Measurements from ENCODE around the gene ZBTB7B. TPM values are rescaled to one million over a fixed set of nuclear protein-coding genes. Genes with fewer than 3 reads are reported as not detected.

The ZBTB7B gene
- total and polyA plus RNA-seq, 7 experiments from 2014 or later = 3.0 to 139 (median 57.2) TPM

GRCh38 chr1:154960446-154961136, 42.0 kb upstream of the ZBTB7B start:
- H3K9me3 Mint-ChIP-seq = peaks cover 0 to 4% (median 0%) of the 10 kb centered on the region in 11 donors
- ChIA-PET POLR2A (interaction anchor here (0.6 to 13.7 kb wide), 15 partner anchors 9 to 553 kb away, joined by 3 to 160 read pairs (median 6); partner anchors contain the start of genes CKS1B, FLAD1, LENEP and PMVK), CTCF (interaction anchor here (1.1 to 7.6 kb wide), 8 partner anchors 9 to 102 kb away, joined by 3 to 72 read pairs (median 5); partner anchors contain the start of genes EFNA4, FLAD1 and PMVK)
- peak overlapping the region; percentile 83 to 100 (median 95) for H3K27ac Mint-ChIP-seq
- H3K27me3 Mint-ChIP-seq = no peaks in the 10 kb centered on the region
- intact Hi-C loops (cut with micrococcal nuclease) = loop anchor here (1.0 to 5.0 kb wide), 6 partner anchors 14 to 738 kb away; partner anchors contain the start of genes CKS1B (in 2 of the 2), FLAD1 (in 1 of the 2), UBAP2L (in 1 of the 2) and ZBTB7B (in 1 of the 2)
- Histone ChIP-seq H3K9me3 (ENCODE audit: control insufficient read depth in 2 of 3, low read length in 3 of 3) (no peaks in the 10 kb centered on the region), H3K4me1 (ENCODE audit: control insufficient read depth in 2 of 2, insufficient read depth in 2 of 2, low read length in 2 of 2) (peaks cover 22 to 31% of the 10 kb centered on the region in 2 donors), H3K27me3 (ENCODE audit: control insufficient read depth in 2 of 2, insufficient read depth in 2 of 2, low read length in 2 of 2) (no peaks in the 10 kb centered on the region), H3K4me3 (ENCODE audit: low read length) (peak overlapping the region; percentile 54), H3K27ac (ENCODE audit: low read depth, low read length) (peak overlapping the region; percentile 96), H3K36me3 (ENCODE audit: control insufficient read depth in 2 of 3, insufficient read depth in 3 of 3, low read length in 3 of 3) (peaks cover 2 to 53% (median 6%) of the 10 kb centered on the region in 3 experiments)
- DNase-seq (no peak), ATAC-seq (no peak)
- H3K4me1 Mint-ChIP-seq = peaks cover 26 to 68% (median 57%) of the 10 kb centered on the region in 7 donors
- peak overlapping the region; percentile 91 to 98 (median 94) for H3K4me3 Mint-ChIP-seq
- H3K36me3 Mint-ChIP-seq = peaks cover 0 to 14% (median 3%) of the 10 kb centered on the region in 5 donors

GRCh38 chr1:154961207-154962155, 41.1 kb upstream of the ZBTB7B start, which contains the start of gene PYGO2:
Gene PYGO2 (minus strand): TSS chr1:154961782. CDS start chr1:154961576, 206 bp downstream.
- Mint-ChIP-seq H3K9me3 (no peaks in the 10 kb centered on the region), H3K36me3 (peaks cover 0 to 14% (median 3%) of the 10 kb centered on the region in 5 donors), H3K27ac (peak within 1 kb of the TSS; percentile 83 to 100 (median 95)), H3K27me3 (no peaks in the 10 kb centered on the region), H3K4me1 (peaks cover 17 to 60% (median 48%) of the 10 kb centered on the region in 7 donors), H3K4me3 (peak within 1 kb of the TSS; percentile 91 to 98 (median 94))
- Histone ChIP-seq H3K4me3 (ENCODE audit: low read length) (peak within 1 kb of the TSS; percentile 54), H3K27me3 (ENCODE audit: control insufficient read depth in 2 of 2, insufficient read depth in 2 of 2, low read length in 2 of 2) (no peaks in the 10 kb centered on the region), H3K9me3 (ENCODE audit: control insufficient read depth in 2 of 3, low read length in 3 of 3) (no peaks in the 10 kb centered on the region), H3K4me1 (ENCODE audit: control insufficient read depth in 2 of 2, insufficient read depth in 2 of 2, low read length in 2 of 2) (peaks cover 20 to 28% of the 10 kb centered on the region in 2 donors), H3K36me3 (ENCODE audit: control insufficient read depth in 2 of 3, insufficient read depth in 3 of 3, low read length in 3 of 3) (peaks cover 6 to 62% (median 11%) of the 10 kb centered on the region in 3 experiments), H3K27ac (ENCODE audit: low read depth, low read length) (peak within 1 kb of the TSS; percentile 96)
- intact Hi-C loops (cut with micrococcal nuclease) = loop anchor here (1.0 to 5.0 kb wide), 7 partner anchors 13 to 739 kb away; partner anchors contain the start of genes CKS1B (in 2 of the 2), FLAD1 (in 1 of the 2), UBAP2L (in 1 of the 2) and ZBTB7B (in 1 of the 2)
- DNase-seq (peak; percentile 73 to 88 (median 78)), ATAC-seq (peak; percentile 86)
- ChIA-PET POLR2A (interaction anchor here (0.6 to 13.7 kb wide), 21 partner anchors 10 to 554 kb away, joined by 3 to 160 read pairs (median 5); partner anchors contain the start of genes CKS1B, FLAD1, LENEP and PMVK), CTCF (interaction anchor here (0.6 to 7.6 kb wide), 10 partner anchors 10 to 101 kb away, joined by 3 to 72 read pairs (median 4); partner anchors contain the start of genes EFNA4, FLAD1 and PMVK)

GRCh38 chr1:154962156-154962749, 40.3 kb upstream of the ZBTB7B start:
- ATAC-seq (peak; percentile 20), DNase-seq (peak in 2 of 9 donors; percentile 40 to 43)
- ChIA-PET CTCF (interaction anchor here (0.6 to 7.6 kb wide), 6 partner anchors 10 to 123 kb away, joined by 3 to 72 read pairs (median 4); no protein-coding TSS in a partner anchor), POLR2A (interaction anchor here (0.9 to 13.7 kb wide), 16 partner anchors 12 to 555 kb away, joined by 3 to 160 read pairs (median 5); partner anchors contain the start of genes CKS1B, FLAD1, LENEP and PMVK)
- no peaks in the 10 kb centered on the region for H3K27me3 Mint-ChIP-seq
- H3K27ac ChIP-seq (ENCODE audit: low read depth, low read length) = peak overlapping the region; percentile 96
- no peaks in the 10 kb centered on the region for H3K27me3 ChIP-seq (ENCODE audit: control insufficient read depth in 2 of 2, insufficient read depth in 2 of 2, low read length in 2 of 2)
- H3K9me3 ChIP-seq (ENCODE audit: control insufficient read depth in 2 of 3, low read length in 3 of 3) = no peaks in the 10 kb centered on the region
- peak overlapping the region; percentile 83 to 95 (median 92) for H3K27ac Mint-ChIP-seq
- H3K36me3 Mint-ChIP-seq = peaks cover 0 to 14% (median 3%) of the 10 kb centered on the region in 5 donors
- H3K4me1 Mint-ChIP-seq = peaks cover 16 to 52% (median 43%) of the 10 kb centered on the region in 7 donors
- H3K4me3 ChIP-seq (ENCODE audit: low read length) = peak overlapping the region; percentile 54
- H3K9me3 Mint-ChIP-seq = no peaks in the 10 kb centered on the region
- peaks cover 16 to 23% of the 10 kb centered on the region in 2 donors for H3K4me1 ChIP-seq (ENCODE audit: control insufficient read depth in 2 of 2, insufficient read depth in 2 of 2, low read length in 2 of 2)
- H3K36me3 ChIP-seq (ENCODE audit: control insufficient read depth in 2 of 3, insufficient read depth in 3 of 3, low read length in 3 of 3) = peaks cover 12 to 70% (median 19%) of the 10 kb centered on the region in 3 experiments
- H3K4me3 Mint-ChIP-seq = peak overlapping the region; percentile 86 to 93 (median 88)
- intact Hi-C loops (cut with micrococcal nuclease) = loop anchor here (1.0 to 5.0 kb wide), 2 partner anchors 37 to 740 kb away; partner anchors contain the start of gene UBAP2L (in 1 of the 2)

DNA sequence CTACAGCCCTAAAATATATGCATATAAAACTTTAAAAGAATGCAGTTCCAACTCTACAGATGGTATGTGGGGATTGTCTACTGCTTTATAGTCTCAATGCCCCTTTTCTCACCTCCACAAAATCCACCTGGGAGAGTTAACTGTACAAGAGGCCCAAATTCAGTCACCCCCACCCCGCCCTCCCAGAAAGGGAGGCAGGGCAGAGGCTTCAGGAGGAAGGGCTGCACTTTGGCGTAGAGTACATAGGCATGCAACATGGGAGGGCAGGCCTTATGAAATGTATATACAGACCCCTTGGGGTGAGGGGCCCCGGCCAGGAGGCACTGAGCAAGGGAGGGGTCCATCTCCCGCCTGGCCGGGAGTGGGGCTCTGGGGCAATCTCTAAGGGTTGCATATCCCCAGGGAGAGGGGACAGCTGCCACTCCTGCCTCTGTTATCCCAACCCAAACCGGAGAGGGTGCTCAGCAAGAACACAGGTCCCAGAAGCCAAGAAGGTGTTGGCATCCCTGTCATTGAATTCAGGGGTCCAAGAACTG, 39.7 kb upstream of the ZBTB7B start:
- peaks cover 12 to 74% (median 19%) of the 10 kb centered on the region in 3 experiments for H3K36me3 ChIP-seq (ENCODE audit: control insufficient read depth in 2 of 3, insufficient read depth in 3 of 3, low read length in 3 of 3)
- Mint-ChIP-seq H3K9me3 (no peaks in the 10 kb centered on the region), H3K36me3 (peaks cover 0 to 14% (median 3%) of the 10 kb centered on the region in 5 donors), H3K4me1 (peaks cover 16 to 49% (median 43%) of the 10 kb centered on the region in 7 donors), H3K27me3 (no peaks in the 10 kb centered on the region), H3K4me3 (peak overlapping the region; percentile 86 to 93 (median 88)), H3K27ac (peak overlapping the region; percentile 62 to 95 (median 92))
- peaks cover 16 to 23% of the 10 kb centered on the region in 2 donors for H3K4me1 ChIP-seq (ENCODE audit: control insufficient read depth in 2 of 2, insufficient read depth in 2 of 2, low read length in 2 of 2)
- H3K27ac ChIP-seq (ENCODE audit: low read depth, low read length) = peak overlapping the region; percentile 96
- intact Hi-C loops (cut with micrococcal nuclease) = loop anchor here (1.0 to 5.0 kb wide), 2 partner anchors 36 to 741 kb away; partner anchors contain the start of gene UBAP2L (in 1 of the 2)
- no peak overlapping the region for H3K4me3 ChIP-seq (ENCODE audit: low read length)
- ATAC-seq (no peak), DNase-seq (no peak)
- ChIA-PET POLR2A (interaction anchor here (0.9 to 13.7 kb wide), 9 partner anchors 11 to 98 kb away, joined by 3 to 160 read pairs (median 5); partner anchors contain the start of genes CKS1B, FLAD1, LENEP and SHC1), CTCF (interaction anchor here (0.7 to 7.6 kb wide), 3 partner anchors 11 to 122 kb away, joined by 3 to 72 read pairs (median 13); no protein-coding TSS in a partner anchor)
- no peaks in the 10 kb centered on the region for H3K27me3 ChIP-seq (ENCODE audit: control insufficient read depth in 2 of 2, insufficient read depth in 2 of 2, low read length in 2 of 2)
- no peaks in the 10 kb centered on the region for H3K9me3 ChIP-seq (ENCODE audit: control insufficient read depth in 2 of 3, low read length in 3 of 3)

GRCh38 chr1:154963643-154964042, 39.0 kb upstream of the ZBTB7B start:
- peaks cover 16 to 74% (median 19%) of the 10 kb centered on the region in 3 experiments for H3K36me3 ChIP-seq (ENCODE audit: control insufficient read depth in 2 of 3, insufficient read depth in 3 of 3, low read length in 3 of 3)
- H3K27ac ChIP-seq (ENCODE audit: low read depth, low read length) = peak overlapping the region; percentile 96
- H3K27me3 Mint-ChIP-seq = no peaks in the 10 kb centered on the region
- H3K36me3 Mint-ChIP-seq = peaks cover 0 to 15% (median 3%) of the 10 kb centered on the region in 5 donors
- intact Hi-C loops (cut with micrococcal nuclease) = loop anchor here in 1 of 2 donors (5.0 kb wide), 1 partner anchor 741 kb away; the partner anchor contains the start of gene UBAP2L
- ChIA-PET CTCF (interaction anchor here (7.6 kb wide), 1 partner anchor 54 kb away, joined by 72 read pairs; no protein-coding TSS in a partner anchor), POLR2A (interaction anchor here (1.1 to 13.7 kb wide), 5 partner anchors 8 to 57 kb away, joined by 4 to 160 read pairs (median 12); partner anchors contain the start of genes CKS1B, PBXIP1, PMVK and SHC1)
- H3K27me3 ChIP-seq (ENCODE audit: control insufficient read depth in 2 of 2, insufficient read depth in 2 of 2, low read length in 2 of 2) = no peaks in the 10 kb centered on the region
- H3K4me1 Mint-ChIP-seq = peaks cover 16 to 49% (median 39%) of the 10 kb centered on the region in 7 donors
- H3K4me3 Mint-ChIP-seq = peak overlapping the region in 2 of 10 donors; percentile 88 to 91
- H3K9me3 ChIP-seq (ENCODE audit: control insufficient read depth in 2 of 3, low read length in 3 of 3) = no peaks in the 10 kb centered on the region
- DNase-seq (no peak), ATAC-seq (no peak)
- H3K4me1 ChIP-seq (ENCODE audit: control insufficient read depth in 2 of 2, insufficient read depth in 2 of 2, low read length in 2 of 2) = peaks cover 16 to 23% of the 10 kb centered on the region in 2 donors
- no peaks in the 10 kb centered on the region for H3K9me3 Mint-ChIP-seq
- H3K4me3 ChIP-seq (ENCODE audit: low read length) = no peak overlapping the region
- H3K27ac Mint-ChIP-seq = peak overlapping the region; percentile 6 to 95 (median 59)

Measured in naive thymus-derived CD4-positive, alpha-beta T cell (primary cell).